K562 (cell line): ENCODE data around the gene NF1.

Source experiments
- ARID2 ChIP-seq: fragments of 450-650 bp; IDR thresholded peaks from 2 replicates; pipeline ENCODE4 v1.6.1; 2017; ENCODE audit warnings: antibody characterized with exemption, mild to moderate bottlenecking
- ASH1L ChIP-seq: fragments of 450-650 bp; IDR thresholded peaks from 2 replicates; pipeline ENCODE4 v1.6.1; 2018; ENCODE audit warnings: borderline replicate concordance, mild to moderate bottlenecking, low read depth; ENCODE audit not compliant: partially characterized antibody
- FIP1L1 ChIP-seq: fragments of 200-400 bp; formaldehyde crosslinking; IDR thresholded peaks from 2 replicates; pipeline ENCODE4 v1.6.1; 2018; ENCODE audit warnings: mild to moderate bottlenecking, low read depth, low read length; ENCODE audit not compliant: poor library complexity, severe bottlenecking
- GTF2F1 ChIP-seq: IDR thresholded peaks from 2 replicates; pipeline ENCODE4 v1.6.1; 2011; ENCODE audit warnings: low read depth, low read length, improper control_type of control experiment
- KLF6 ChIP-seq: fragments of 250-450 bp; sonication (Bioruptor Pico); IDR thresholded peaks from 2 replicates; pipeline ENCODE4 v1.4.0; 2020; ENCODE audit warnings: mild to moderate bottlenecking, moderate library complexity, borderline replicate concordance
- NRF1 ChIP-seq, 2 experiments: fragments of 450-650 bp; IDR thresholded peaks in 1 of 2; conservative IDR thresholded peaks in 1 of 2; 2 replicates each; pipeline ENCODE4 v1.6.1; 2014; ENCODE audit warnings: mild to moderate bottlenecking in 2 of 2
- RAD21 ChIP-seq, 2 experiments: fragments of 250-450 bp in 1 of 2; fragments of 450-650 bp in 1 of 2; sonication (Bioruptor Pico) in 1 of 2; formaldehyde crosslinking in 1 of 2; IDR thresholded peaks in 1 of 2; conservative IDR thresholded peaks in 1 of 2; 2 replicates each; pipeline versions ENCODE4 v1.4.0 to v1.8.0; 2020 to 2022; ENCODE audit warnings: mild to moderate bottlenecking in 2 of 2, moderate library complexity in 1 of 2
- STAT5A ChIP-seq: IDR thresholded peaks from 2 replicates; pipeline ENCODE4 v1.6.1; 2012; ENCODE audit warnings: low read length, inconsistent platforms, borderline replicate concordance
- YY1 ChIP-seq, 3 experiments: IDR thresholded peaks; 2 replicates each; pipeline ENCODE4 v1.6.1; 2011; ENCODE audit warnings: low read length in 2 of 3, mild to moderate bottlenecking in 2 of 3, moderate library complexity in 2 of 3, borderline replicate concordance in 1 of 3, control low read depth in 1 of 3, low read depth in 1 of 3; ENCODE audit not compliant: insufficient read depth in 3 of 3, insufficient replicate concordance in 2 of 3, control insufficient read depth in 1 of 3, insufficient read length in 1 of 3; ENCODE audit errors: extremely low read depth in 1 of 3
- TF ChIP-seq, protein P1 (sequence below), 3 experiments: IDR thresholded peaks in 2 of 3; conservative IDR thresholded peaks in 1 of 3; 2 replicates each; pipeline ENCODE4 v1.5.1; 2011 to 2012; ENCODE audit warnings: low read length in 3 of 3, mild to moderate bottlenecking in 3 of 3, control low read depth in 2 of 3, improper control_type of control experiment in 1 of 3, inconsistent platforms in 1 of 3, low read depth in 1 of 3, mixed read lengths in 1 of 3, moderate library complexity in 1 of 3; ENCODE audit not compliant: insufficient read depth in 2 of 3
- TF ChIP-seq, protein P2 (sequence below): sonication (generic); formaldehyde crosslinking; IDR thresholded peaks from 2 replicates; pipeline ENCODE4 v1.8.0; 2022; ENCODE audit warnings: missing genetic modification reagents, mild to moderate bottlenecking, borderline replicate concordance

DNA sequence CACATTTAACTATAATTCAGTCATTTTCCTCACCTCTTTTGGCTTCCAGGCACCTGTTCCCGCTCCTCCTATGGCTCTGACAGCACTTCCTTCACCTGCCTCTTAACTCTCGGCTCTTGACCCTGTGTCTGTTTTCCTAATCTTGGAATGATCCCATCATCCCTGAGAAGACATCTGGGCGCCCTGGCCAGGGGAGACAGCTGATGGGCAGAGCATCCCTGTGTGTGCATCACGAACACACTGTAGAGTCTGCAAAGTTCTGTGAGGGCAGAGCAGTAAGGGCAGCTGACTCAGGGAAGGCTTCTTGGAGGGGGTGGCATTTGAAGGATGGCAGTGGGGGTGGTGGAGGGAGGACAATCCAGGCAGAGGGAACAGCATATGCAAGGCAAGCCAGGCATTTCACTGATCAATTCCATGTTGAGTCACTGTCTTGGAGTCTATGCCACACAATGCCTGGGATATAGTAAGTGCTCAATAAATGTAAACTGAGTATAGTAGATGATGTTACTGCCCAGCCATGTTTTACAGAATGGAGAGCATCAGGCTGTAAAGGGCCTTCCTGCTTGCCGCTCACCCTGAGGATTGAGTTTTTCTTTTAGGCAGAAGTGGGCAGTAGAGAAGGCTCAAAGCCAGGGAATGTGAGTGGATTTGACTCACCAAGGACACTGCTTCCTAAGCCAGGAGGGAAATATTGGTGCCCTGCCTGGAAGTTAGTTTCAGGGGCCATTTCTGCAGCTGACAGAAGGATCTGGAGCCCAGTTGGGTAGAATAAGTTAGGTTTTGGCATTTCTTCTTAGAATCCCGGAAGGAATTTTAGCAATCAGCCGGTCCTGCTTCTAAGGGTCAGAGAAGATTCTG, 290.9 kb downstream of the NF1 start:
- TF ChIP-seq GTF2F1: no peak
- TF ChIP-seq, protein P1, sequence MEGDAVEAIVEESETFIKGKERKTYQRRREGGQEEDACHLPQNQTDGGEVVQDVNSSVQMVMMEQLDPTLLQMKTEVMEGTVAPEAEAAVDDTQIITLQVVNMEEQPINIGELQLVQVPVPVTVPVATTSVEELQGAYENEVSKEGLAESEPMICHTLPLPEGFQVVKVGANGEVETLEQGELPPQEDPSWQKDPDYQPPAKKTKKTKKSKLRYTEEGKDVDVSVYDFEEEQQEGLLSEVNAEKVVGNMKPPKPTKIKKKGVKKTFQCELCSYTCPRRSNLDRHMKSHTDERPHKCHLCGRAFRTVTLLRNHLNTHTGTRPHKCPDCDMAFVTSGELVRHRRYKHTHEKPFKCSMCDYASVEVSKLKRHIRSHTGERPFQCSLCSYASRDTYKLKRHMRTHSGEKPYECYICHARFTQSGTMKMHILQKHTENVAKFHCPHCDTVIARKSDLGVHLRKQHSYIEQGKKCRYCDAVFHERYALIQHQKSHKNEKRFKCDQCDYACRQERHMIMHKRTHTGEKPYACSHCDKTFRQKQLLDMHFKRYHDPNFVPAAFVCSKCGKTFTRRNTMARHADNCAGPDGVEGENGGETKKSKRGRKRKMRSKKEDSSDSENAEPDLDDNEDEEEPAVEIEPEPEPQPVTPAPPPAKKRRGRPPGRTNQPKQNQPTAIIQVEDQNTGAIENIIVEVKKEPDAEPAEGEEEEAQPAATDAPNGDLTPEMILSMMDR (IDR thresholded peaks at IDR 0.05 in 2 of 3, conservative IDR thresholded peaks at IDR 0.05 in 1 of 3; ENCODE audit: insufficient read depth in 2 of 3, low read depth in 1 of 3, low read length in 3 of 3): no peak
- no peak for TF ChIP-seq NRF1 (conservative IDR thresholded peaks at IDR 0.05 in 1 of 2, IDR thresholded peaks at IDR 0.05 in 1 of 2)
- no peak for TF ChIP-seq ASH1L
- no peak for TF ChIP-seq YY1 (IDR thresholded peaks at IDR 0.05; ENCODE audit: borderline replicate concordance in 1 of 3, control insufficient read depth in 1 of 3, extremely low read depth in 1 of 3, insufficient read depth in 3 of 3, insufficient read length in 1 of 3, insufficient replicate concordance in 2 of 3, low read depth in 1 of 3, low read length in 2 of 3)
- TF ChIP-seq, protein P2, sequence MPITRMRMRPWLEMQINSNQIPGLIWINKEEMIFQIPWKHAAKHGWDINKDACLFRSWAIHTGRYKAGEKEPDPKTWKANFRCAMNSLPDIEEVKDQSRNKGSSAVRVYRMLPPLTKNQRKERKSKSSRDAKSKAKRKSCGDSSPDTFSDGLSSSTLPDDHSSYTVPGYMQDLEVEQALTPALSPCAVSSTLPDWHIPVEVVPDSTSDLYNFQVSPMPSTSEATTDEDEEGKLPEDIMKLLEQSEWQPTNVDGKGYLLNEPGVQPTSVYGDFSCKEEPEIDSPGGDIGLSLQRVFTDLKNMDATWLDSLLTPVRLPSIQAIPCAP: no peak
- no peak for TF ChIP-seq KLF6 (CRISPR knock-in tag)
- TF ChIP-seq FIP1L1: no peak
- TF ChIP-seq RAD21 (CRISPR knock-in tag; conservative IDR thresholded peaks at IDR 0.05 in 1 of 2, IDR thresholded peaks at IDR 0.05 in 1 of 2): no peak
- no peak for TF ChIP-seq ARID2
- TF ChIP-seq STAT5A: no peak
